Effector memory CD4-positive, alpha-beta T cell (primary cell): ENCODE measurements around the gene ANK2.
"Not testable (repeated sequence)": the region's sequence is repeated elsewhere in the genome, so short reads cannot be mapped to it uniquely, and the experiment has no call there.

ENCODE experiments used
- DNase-seq, 3 donors: peaks; one replicate each; pipeline ENCODE4 v3.0.0-alpha.2; 2020
- H3K27ac ChIP-seq: 2 replicates; pipeline ENCODE4 v1.7.0; 2013; ENCODE audit warnings: mild to moderate bottlenecking, low read length, moderate library complexity; ENCODE audit not compliant: insufficient read depth, poor library complexity, severe bottlenecking
- H3K27me3 ChIP-seq: replicated peaks from 2 replicates; pipeline ENCODE4 v1.7.0; 2013; ENCODE audit warnings: mild to moderate bottlenecking, low read length; ENCODE audit not compliant: insufficient read depth, control insufficient read depth, poor library complexity, severe bottlenecking
- H3K36me3 ChIP-seq: 2 replicates; pipeline ENCODE4 v1.7.0; 2013; ENCODE audit warnings: mild to moderate bottlenecking, low read length, moderate library complexity; ENCODE audit not compliant: control insufficient read depth, insufficient read depth
- H3K4me1 ChIP-seq: 2 replicates; pipeline ENCODE4 v1.7.0; 2013; ENCODE audit warnings: low read length, mild to moderate bottlenecking; ENCODE audit not compliant: control insufficient read depth, insufficient read depth, poor library complexity, severe bottlenecking
- H3K4me3 ChIP-seq: 2 replicates; pipeline ENCODE4 v1.7.0; 2013; ENCODE audit warnings: low read length, low read depth, mild to moderate bottlenecking; ENCODE audit not compliant: insufficient read depth, poor library complexity, severe bottlenecking
- H3K9me3 ChIP-seq: 2 replicates; pipeline ENCODE4 v1.7.0; 2013; ENCODE audit warnings: mild to moderate bottlenecking, low read length, moderate library complexity; ENCODE audit not compliant: control insufficient read depth

ANK2 gene

GRCh38 chr4:113179091-113179490 is 129.6 kb downstream of the ANK2 start:
- no peaks in the 10 kb centered on the region for H3K27me3 ChIP-seq
- H3K27ac ChIP-seq, result no peak overlapping the region
- DNase-seq, result no peak
- H3K4me3 ChIP-seq, result no peak overlapping the region
- no peaks in the 10 kb centered on the region for H3K9me3 ChIP-seq
- H3K4me1 ChIP-seq, result no peaks in the 10 kb centered on the region
- H3K36me3 ChIP-seq, result no peaks in the 10 kb centered on the region

- Histone ChIP-seq H3K9me3 (no peaks in the 10 kb centered on the region), H3K4me1 (no peaks in the 10 kb centered on the region), H3K36me3 (no peaks in the 10 kb centered on the region), H3K27me3 (no peaks in the 10 kb centered on the region), H3K4me3 (no peak overlapping the region), H3K27ac (no peak overlapping the region)
- no peak for DNase-seq
Observed at GRCh38 chr4:113179996-113180395, 130.5 kb downstream of the ANK2 start.

GRCh38 chr4:113181289-113182007 is 132.0 kb downstream of the ANK2 start:
- Histone ChIP-seq H3K9me3 (no peaks in the 10 kb centered on the region), H3K36me3 (no peaks in the 10 kb centered on the region), H3K4me1 (no peaks in the 10 kb centered on the region), H3K27me3 (no peaks in the 10 kb centered on the region), H3K4me3 (no peak overlapping the region), H3K27ac (no peak overlapping the region)
- DNase-seq, result no peak

GRCh38 chr4:113183032-113183605 is 133.7 kb downstream of the ANK2 start:
- no peaks in the 10 kb centered on the region for H3K4me1 ChIP-seq
- H3K27ac ChIP-seq, result no peak overlapping the region
- no peaks in the 10 kb centered on the region for H3K27me3 ChIP-seq
- no peaks in the 10 kb centered on the region for H3K36me3 ChIP-seq
- H3K9me3 ChIP-seq, result no peaks in the 10 kb centered on the region
- DNase-seq, result no peak
- no peak overlapping the region for H3K4me3 ChIP-seq

- DNase-seq, H3K36me3 ChIP-seq, H3K4me3 ChIP-seq, H3K4me1 ChIP-seq, H3K9me3 ChIP-seq, H3K27ac ChIP-seq, H3K27me3 ChIP-seq: not testable (repeated sequence)
Observed at GRCh38 chr4:113186220-113186619, 136.8 kb downstream of the ANK2 start.

GRCh38 chr4:113186913-113187312 is 137.5 kb downstream of the ANK2 start:
- no peak overlapping the region for H3K4me3 ChIP-seq
- no peaks in the 10 kb centered on the region for H3K36me3 ChIP-seq
- no peaks in the 10 kb centered on the region for H3K4me1 ChIP-seq
- no peaks in the 10 kb centered on the region for H3K27me3 ChIP-seq
- no peak for DNase-seq
- no peak overlapping the region for H3K27ac ChIP-seq
- no peaks in the 10 kb centered on the region for H3K9me3 ChIP-seq

GRCh38 chr4:113187358-113187757 is 137.9 kb downstream of the ANK2 start:
- no peaks in the 10 kb centered on the region for H3K9me3 ChIP-seq
- no peaks in the 10 kb centered on the region for H3K36me3 ChIP-seq
- no peak overlapping the region for H3K27ac ChIP-seq
- H3K4me3 ChIP-seq, result no peak overlapping the region
- H3K4me1 ChIP-seq, result no peaks in the 10 kb centered on the region
- no peak for DNase-seq
- no peaks in the 10 kb centered on the region for H3K27me3 ChIP-seq

GRCh38 chr4:113189546-113189945 is 140.1 kb downstream of the ANK2 start:
- Histone ChIP-seq H3K27me3 (no peaks in the 10 kb centered on the region), H3K9me3 (no peaks in the 10 kb centered on the region), H3K27ac (no peak overlapping the region), H3K36me3 (no peaks in the 10 kb centered on the region), H3K4me1 (no peaks in the 10 kb centered on the region), H3K4me3 (no peak overlapping the region)
- no peak for DNase-seq

GRCh38 chr4:113209153-113209552 is 159.7 kb downstream of the ANK2 start:
- no peak for DNase-seq
- Histone ChIP-seq H3K36me3 (no peaks in the 10 kb centered on the region), H3K27ac (no peak overlapping the region), H3K9me3 (no peaks in the 10 kb centered on the region), H3K27me3 (no peaks in the 10 kb centered on the region), H3K4me1 (no peaks in the 10 kb centered on the region), H3K4me3 (no peak overlapping the region)

GRCh38 chr4:113209652-113210320 is 160.3 kb downstream of the ANK2 start:
- H3K4me3 ChIP-seq, result no peak overlapping the region

More at GRCh38 chr4:113209652-113210320, 160.3 kb downstream of the ANK2 start:
- H3K9me3 ChIP-seq, result no peaks in the 10 kb centered on the region
- no peak overlapping the region for H3K27ac ChIP-seq
- no peaks in the 10 kb centered on the region for H3K36me3 ChIP-seq
- no peaks in the 10 kb centered on the region for H3K27me3 ChIP-seq
- no peak for DNase-seq
- H3K4me1 ChIP-seq, result no peaks in the 10 kb centered on the region
